Stimulated activated CD4-positive, alpha-beta T cell treated with anti-CD3 and anti-CD28 coated beads, Interleukin-2, amount 100 ng/mL, for 4 hours (primary cell): ENCODE results near the gene BCLAF3.

Experiments used
- DNase-seq: peaks from one replicate; pipeline ENCODE4 v3.0.0-alpha.2; 2020; ENCODE audit warnings: low read depth

Gene BCLAF3

GRCh38 chrX:19990556-19991349 lies at the start of gene BCLAF3:
BCLAF3 (minus strand) TSS chrX:19991061; CDS start chrX:19970264, 20,797 bp downstream.
- peak; percentile 79 for DNase-seq

GRCh38 chrX:20038966-20039365 lies 48.1 kb upstream of the BCLAF3 start:
- no peak for DNase-seq

GRCh38 chrX:20037186-20037585 lies 46.3 kb upstream of the BCLAF3 start:
- no peak for DNase-seq

GRCh38 chrX:20032201-20032600 lies 41.3 kb upstream of the BCLAF3 start:
- no peak for DNase-seq

- no peak for DNase-seq
These were observed 38.9 kb upstream of the BCLAF3 start for GRCh38 chrX:20029728-20030127.

- DNase-seq, result no peak
These were observed 37.7 kb upstream of the BCLAF3 start for GRCh38 chrX:20028588-20028987.

- DNase-seq, result no peak
These were observed 35.4 kb upstream of the BCLAF3 start for GRCh38 chrX:20026278-20026677.

GRCh38 chrX:20019672-20020365 lies 29.0 kb upstream of the BCLAF3 start:
- no peak for DNase-seq

- DNase-seq, result no peak
These were observed 25.7 kb upstream of the BCLAF3 start for GRCh38 chrX:20016616-20016945.

GRCh38 chrX:20015945-20016615 lies 25.2 kb upstream of the BCLAF3 start:
- DNase-seq, result no peak

- no peak for DNase-seq
These were observed 24.6 kb upstream of the BCLAF3 start for GRCh38 chrX:20015422-20015821.

- no peak for DNase-seq
These were observed 20.7 kb upstream of the BCLAF3 start for GRCh38 chrX:20011608-20012007.

- no peak for DNase-seq
These were observed 17.2 kb upstream of the BCLAF3 start for GRCh38 chrX:20007962-20008622.

GRCh38 chrX:20005883-20006282 lies 15.0 kb upstream of the BCLAF3 start:
- no peak for DNase-seq

GRCh38 chrX:20001588-20001987 lies 10.7 kb upstream of the BCLAF3 start:
- DNase-seq, result no peak

GRCh38 chrX:19991350-19991718 lies 473 bp upstream of the BCLAF3 start:
- DNase-seq, result no peak

GRCh38 chrX:19990151-19990555 lies 708 bp downstream of the BCLAF3 start:
- DNase-seq, result no peak

GRCh38 chrX:19987856-19988255 lies 3.0 kb downstream of the BCLAF3 start:
- no peak for DNase-seq

GRCh38 chrX:19986531-19986930 lies 4.3 kb downstream of the BCLAF3 start:
- no peak for DNase-seq

- DNase-seq, result no peak
These were observed 8.9 kb downstream of the BCLAF3 start for GRCh38 chrX:19981947-19982346.

- DNase-seq, result no peak
These were observed 15.0 kb downstream of the BCLAF3 start for GRCh38 chrX:19975845-19976244.

GRCh38 chrX:19972984-19973383 lies 17.9 kb downstream of the BCLAF3 start:
- no peak for DNase-seq

- no peak for DNase-seq
These were observed 22.6 kb downstream of the BCLAF3 start for GRCh38 chrX:19968276-19968675.
